ENCODE results near the gene ANKDD1B.

The ANKDD1B gene

DNA sequence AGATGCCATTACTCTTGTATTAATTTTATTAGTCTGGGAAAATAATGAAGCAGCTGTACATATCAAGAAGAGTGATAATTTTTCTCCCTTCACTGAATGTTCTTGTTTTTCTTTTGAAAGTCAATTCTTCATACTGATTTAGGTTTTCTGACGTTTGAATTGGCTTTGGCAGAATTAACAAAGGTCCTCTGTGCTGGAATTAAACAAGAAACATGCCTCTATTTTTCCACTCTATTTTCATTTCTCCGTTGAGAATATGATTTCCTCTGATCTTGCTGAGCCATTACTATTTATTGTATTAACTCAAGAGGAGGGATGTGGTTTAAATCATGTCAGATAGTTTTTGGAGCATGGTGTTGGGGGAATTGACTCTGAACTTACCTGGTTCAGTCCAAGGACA, 42.3 kb downstream of the ANKDD1B start:
- ChIA-PET CTCF (no interaction called here), POLR2A (no interaction called here)
- H3K4me3 ChIP-seq (ENCODE audit: low read depth, low read length), result no peak overlapping the region
- TF ChIP-seq CTCF (IDR thresholded peaks at IDR 0.05; ENCODE audit: insufficient read depth, low read length, missing control alignments), result no peak
- no peak for DNase-seq (ENCODE audit: low read depth, low spot score)

GRCh38 chr5:75654693-75655295, 43.5 kb downstream of the ANKDD1B start:
- ChIA-PET CTCF (interaction anchor here (1.7 kb wide), 1 partner anchor 27 kb away, joined by 5 read pairs; no protein-coding TSS in a partner anchor), POLR2A (no interaction called here)
- no peak for TF ChIP-seq CTCF (IDR thresholded peaks at IDR 0.05; ENCODE audit: insufficient read depth, low read length, missing control alignments)
- DNase-seq (ENCODE audit: low read depth, low spot score), result no peak
- no peak overlapping the region for H3K4me3 ChIP-seq (ENCODE audit: low read depth, low read length)

DNA sequence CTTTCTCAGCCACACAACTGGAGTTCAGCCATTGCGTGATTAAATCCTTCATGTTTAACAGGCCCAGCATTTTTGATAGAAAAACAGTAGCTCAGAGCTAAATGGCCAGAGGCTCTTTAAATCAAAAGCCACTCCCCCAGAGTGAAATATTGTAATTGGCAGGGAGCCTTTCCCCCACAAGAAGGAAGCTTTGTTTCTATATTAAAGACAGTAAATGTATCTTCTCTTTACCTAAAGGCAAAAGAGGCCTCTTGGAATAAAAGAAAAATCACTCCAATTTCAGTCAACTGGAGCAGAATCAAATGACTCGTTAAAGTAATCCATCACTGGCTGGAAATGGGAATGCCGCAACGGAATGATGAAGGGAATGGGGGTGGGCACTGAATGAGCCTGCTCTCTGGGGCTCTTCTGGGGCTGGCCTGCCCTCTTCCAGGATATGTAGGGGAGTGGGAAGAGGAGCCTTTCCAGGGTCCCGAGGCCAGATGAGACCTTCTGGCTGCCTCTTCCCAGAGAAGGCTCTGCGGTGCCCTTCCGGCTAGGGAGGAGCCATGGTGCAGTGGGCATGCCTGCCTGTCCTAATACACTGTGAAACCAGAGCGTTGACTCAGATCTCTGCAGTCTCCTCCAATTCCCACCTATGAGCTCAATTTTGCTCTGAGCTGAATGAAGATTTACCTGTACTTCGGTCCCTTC, 45.2 kb downstream of the ANKDD1B start:
- ChIA-PET CTCF (interaction anchor here (1.6 to 1.7 kb wide), 2 partner anchors 25 kb away, joined by 3 to 5 read pairs; no protein-coding TSS in a partner anchor), POLR2A (no interaction called here)
- no peak for TF ChIP-seq CTCF (IDR thresholded peaks at IDR 0.05; ENCODE audit: insufficient read depth, low read length, missing control alignments)
- peak overlapping the region; percentile 49 for H3K4me3 ChIP-seq (ENCODE audit: low read depth, low read length)
- DNase-seq (ENCODE audit: low read depth, low spot score), result peak; percentile 2

GRCh38 chr5:75659791-75660450, 48.7 kb downstream of the ANKDD1B start:
- ChIA-PET CTCF (interaction anchor here (1.5 to 1.6 kb wide), 2 partner anchors 21 to 23 kb away, joined by 6 to 7 read pairs; no protein-coding TSS in a partner anchor), POLR2A (no interaction called here)
- no peak for TF ChIP-seq CTCF (IDR thresholded peaks at IDR 0.05; ENCODE audit: insufficient read depth, low read length, missing control alignments)
- H3K4me3 ChIP-seq (ENCODE audit: low read depth, low read length), result no peak overlapping the region
- no peak for DNase-seq (ENCODE audit: low read depth, low spot score)

GRCh38 chr5:75660678-75661465, 49.6 kb downstream of the ANKDD1B start:
- ChIA-PET POLR2A (no interaction called here), CTCF (interaction anchor here (0.6 to 1.6 kb wide), 3 partner anchors 20 to 595 kb away, joined by 3 to 7 read pairs (median 6); no protein-coding TSS in a partner anchor)
- no peak for TF ChIP-seq CTCF (IDR thresholded peaks at IDR 0.05; ENCODE audit: insufficient read depth, low read length, missing control alignments)
- no peak overlapping the region for H3K4me3 ChIP-seq (ENCODE audit: low read depth, low read length)
- DNase-seq (ENCODE audit: low read depth, low spot score), result no peak

All from AG04449 (cell line).